Keratinocyte (primary cell): Measurements from ENCODE around the gene SOD2. TPM values are rescaled to one million over a fixed set of nuclear protein-coding genes. Genes with fewer than 3 reads are reported as not detected.
A peak's percentile ranks its signal among the peaks of the same experiment; 100 is the strongest.

Experiments used
- DNase-seq: peaks from one replicate; pipeline ENCODE4 v3.0.0-alpha.2; 2011; ENCODE audit warnings: low read depth, missing footprints, low spot score
- FAIRE-seq: peaks from 2 replicates; lab custom pipeline; 2011; peaks lifted over from hg19 to GRCh38; lab: Jason Lieb, UNC
- H2AFZ ChIP-seq: 2 replicates; pipeline ENCODE4 v1.6.0; 2012; ENCODE audit warnings: low read length, control low read depth, inconsistent platforms; ENCODE audit not compliant: control insufficient read depth
- H3K27ac ChIP-seq: 2 replicates; pipeline ENCODE4 v1.5.1; 2011; ENCODE audit warnings: low read length; ENCODE audit not compliant: control insufficient read depth, insufficient read depth
- H3K27me3 ChIP-seq: 3 replicates; pipeline ENCODE4 v1.6.0; 2011; ENCODE audit warnings: low read length; ENCODE audit not compliant: control insufficient read depth, insufficient read depth; ENCODE audit errors: extremely low read depth
- H3K36me3 ChIP-seq, 2 experiments: 2 replicates in 1 of 2; 3 replicates in 1 of 2; pipeline ENCODE4 v1.5.1; 2011; ENCODE audit warnings: low read length in 2 of 2, mild to moderate bottlenecking in 1 of 2; ENCODE audit not compliant: control insufficient read depth in 2 of 2, insufficient read depth in 2 of 2; ENCODE audit errors: extremely low read depth in 1 of 2
- H3K4me1 ChIP-seq: 3 replicates; pipeline ENCODE4 v1.5.1; 2011; ENCODE audit warnings: low read length; ENCODE audit not compliant: control insufficient read depth, insufficient read depth; ENCODE audit errors: extremely low read depth
- H3K4me2 ChIP-seq: 3 replicates; pipeline ENCODE4 v1.6.0; 2011; ENCODE audit warnings: low read depth, low read length; ENCODE audit not compliant: control insufficient read depth, insufficient read depth; ENCODE audit errors: extremely low read depth
- H3K4me3 ChIP-seq, 3 experiments: fragments of 200-600 bp in 1 of 3; sonication (generic) in 1 of 3; 2 replicates in 2 of 3; 3 replicates in 1 of 3; pipeline ENCODE4 v1.5.1; 2011 to 2016; ENCODE audit warnings: low read length in 3 of 3, mild to moderate bottlenecking in 3 of 3, control low read depth in 2 of 3, inconsistent platforms in 1 of 3, low read depth in 1 of 3, mixed read lengths in 1 of 3, mixed run types in 1 of 3, moderate library complexity in 1 of 3; ENCODE audit not compliant: control insufficient read depth in 2 of 3, insufficient read depth in 2 of 3; ENCODE audit errors: extremely low read depth in 1 of 3
- H3K79me2 ChIP-seq: 2 replicates; pipeline ENCODE4 v1.6.0; 2012; ENCODE audit warnings: low read length; ENCODE audit not compliant: control insufficient read depth, insufficient read depth
- H3K9ac ChIP-seq: 3 replicates; pipeline ENCODE4 v1.6.0; 2011; ENCODE audit warnings: low read length; ENCODE audit not compliant: control insufficient read depth, insufficient read depth; ENCODE audit errors: extremely low read depth
- H3K9me1 ChIP-seq: 3 replicates; pipeline ENCODE4 v1.6.0; 2011; ENCODE audit warnings: low read length; ENCODE audit not compliant: control insufficient read depth, insufficient read depth; ENCODE audit errors: extremely low read depth
- H3K9me3 ChIP-seq: 2 replicates; pipeline ENCODE4 v1.5.1; 2012; ENCODE audit warnings: low read depth, low read length; ENCODE audit not compliant: control insufficient read depth
- H4K20me1 ChIP-seq: 3 replicates; pipeline ENCODE4 v1.6.0; 2011; ENCODE audit warnings: low read length; ENCODE audit not compliant: control insufficient read depth, insufficient read depth; ENCODE audit errors: extremely low read depth
- CTCF ChIP-seq, 3 experiments: IDR thresholded peaks in 1 of 3; conservative IDR thresholded peaks in 1 of 3; optimal IDR thresholded peaks in 1 of 3; 2 replicates in 2 of 3; 3 replicates in 1 of 3; pipeline versions ENCODE3 to v1.5.1; 2011; ENCODE audit warnings: low read length in 3 of 3, mild to moderate bottlenecking in 3 of 3, moderate library complexity in 2 of 3, control low read depth in 1 of 3, inconsistent platforms in 1 of 3; ENCODE audit not compliant: insufficient read depth in 2 of 3; ENCODE audit errors: extremely low read depth in 1 of 3
- EZH2 ChIP-seq: IDR thresholded peaks from one replicate; pipeline ENCODE4 v1.6.1; 2012; ENCODE audit warnings: inconsistent platforms, mild to moderate bottlenecking, low read length, moderate library complexity
- dilution Hi-C: fragments of 300-500 bp; cut with MboI; formaldehyde crosslinking; loops from one replicate; pipeline ENCODE4 v1.7.0; 2020; ENCODE audit warnings: low sequenced_read_pairs; ENCODE audit not compliant: extremely low pct_ligation_motif_present
- polyA plus RNA-seq, 5 experiments: library from polyadenylated mRNA; depleted of rRNA in 3 of 5; stranded (reverse) in 3 of 5; stranded (forward) in 1 of 5; unstranded in 1 of 5; fragments of >200 nt; gene quantifications; 1 replicate in 1 of 5; 2 replicates in 3 of 5; 3 replicates in 1 of 5; pipeline versions ENCODE4 v1.2.1 to v1.2.3, GENCODE V29; 2011 to 2012; ENCODE audit warnings: missing spikeins in 2 of 5, low read depth in 1 of 5, low replicate concordance in 1 of 5

The SOD2 gene
- polyA plus RNA-seq, 1 donor (not counting 4 experiments of a cell fraction or from before 2014, with no cell fraction given), result 41.9 TPM

- no peak for FAIRE-seq
- Histone ChIP-seq H4K20me1 (no peaks in the 10 kb centered on the region), H3K4me3 (no peak overlapping the region), H3K4me1 (peaks cover 29% of the 10 kb centered on the region), H3K4me2 (no peak overlapping the region), H3K9me1 (no peaks in the 10 kb centered on the region), H3K9ac (no peak overlapping the region), H3K27me3 (no peaks in the 10 kb centered on the region), H3K36me3 (peaks cover 0 to 5% of the 10 kb centered on the region in 2 experiments), H3K9me3 (no peaks in the 10 kb centered on the region), H2AFZ (no peak overlapping the region), H3K27ac (no peak overlapping the region), H3K79me2 (peaks cover 14% of the 10 kb centered on the region)
- DNase-seq, result no peak
- TF ChIP-seq CTCF (optimal IDR thresholded peaks at IDR 0.05 in 1 of 3, IDR thresholded peaks at IDR 0.05 in 1 of 3, conservative IDR thresholded peaks at IDR 0.05 in 1 of 3; ENCODE audit: extremely low read depth in 1 of 3, insufficient read depth in 2 of 3, low read length in 3 of 3), result no peak
- TF ChIP-seq EZH2, result no peak
- dilution Hi-C loops, result no loop called here
Observed at GRCh38 chr6:159695984-159696383, 2.9 kb upstream of the SOD2 start.

GRCh38 chr6:159693894-159694545, 979 bp upstream of the SOD2 start:
- FAIRE-seq, result peak; percentile 62
- peak overlapping the region; percentile 51 for H2AFZ ChIP-seq
- H3K36me3 ChIP-seq, result peaks cover 1 to 5% of the 10 kb centered on the region in 2 experiments

More at GRCh38 chr6:159693894-159694545, 979 bp upstream of the SOD2 start:
- no peak for TF ChIP-seq EZH2
- no peak for TF ChIP-seq CTCF (optimal IDR thresholded peaks at IDR 0.05 in 1 of 3, IDR thresholded peaks at IDR 0.05 in 1 of 3, conservative IDR thresholded peaks at IDR 0.05 in 1 of 3; ENCODE audit: extremely low read depth in 1 of 3, insufficient read depth in 2 of 3, low read length in 3 of 3)
- DNase-seq, result no peak
- Histone ChIP-seq H3K9me3 (no peaks in the 10 kb centered on the region), H3K4me2 (peak overlapping the region; percentile 93), H3K9ac (peak overlapping the region; percentile 77), H4K20me1 (no peaks in the 10 kb centered on the region), H3K4me1 (peaks cover 27% of the 10 kb centered on the region), H3K27me3 (no peaks in the 10 kb centered on the region), H3K79me2 (peaks cover 17% of the 10 kb centered on the region), H3K9me1 (no peaks in the 10 kb centered on the region), H3K4me3 (peak overlapping the region; percentile 63 to 84 (median 74)), H3K27ac (peak overlapping the region; percentile 85)
- dilution Hi-C loops, result no loop called here
